K562 (cell line): ENCODE measurements around the gene GRM2.

ENCODE experiments used
- CBX8 ChIP-seq: fragments of 200-600 bp; sonication (generic); IDR thresholded peaks from 2 replicates; pipeline ENCODE4 v1.6.1; 2012; ENCODE audit warnings: borderline replicate concordance, mixed run types, low read depth, mild to moderate bottlenecking, moderate library complexity, mixed read lengths, low read length, control low read depth, inconsistent platforms; ENCODE audit not compliant: poor library complexity, severe bottlenecking; ENCODE audit errors: extremely low read depth
- CTCF ChIP-seq, 3 experiments: IDR thresholded peaks in 2 of 3; conservative IDR thresholded peaks in 1 of 3; 2 replicates each; pipeline ENCODE4 v1.5.1; 2011 to 2012; ENCODE audit warnings: low read length in 3 of 3, mild to moderate bottlenecking in 3 of 3, control low read depth in 2 of 3, improper control_type of control experiment in 1 of 3, inconsistent platforms in 1 of 3, low read depth in 1 of 3, mixed read lengths in 1 of 3, moderate library complexity in 1 of 3; ENCODE audit not compliant: insufficient read depth in 2 of 3
- ETS1 ChIP-seq: conservative IDR thresholded peaks from 2 replicates; pipeline ENCODE4 v1.6.1; 2011; ENCODE audit warnings: low read depth, mild to moderate bottlenecking, low read length; ENCODE audit not compliant: control insufficient read depth
- FOXM1 ChIP-seq, 2 experiments: fragments of 450-650 bp in 1 of 2; sonication (generic) in 1 of 2; formaldehyde crosslinking in 1 of 2; IDR thresholded peaks; 2 replicates each; pipeline versions ENCODE4 v1.6.1 to v1.9.0; 2017 to 2022; ENCODE audit warnings: low read depth in 2 of 2, mild to moderate bottlenecking in 2 of 2, missing genetic modification reagents in 1 of 2, moderate library complexity in 1 of 2
- GTF3C2 ChIP-seq: IDR thresholded peaks from 3 replicates; pipeline ENCODE4 v1.6.1; 2011; ENCODE audit warnings: borderline replicate concordance, mild to moderate bottlenecking, moderate library complexity; ENCODE audit not compliant: insufficient read length; ENCODE audit errors: extremely low read depth
- MTF1 ChIP-seq: fragments of 250-450 bp; sonication (Bioruptor Pico); IDR thresholded peaks from 2 replicates; pipeline ENCODE4 v1.9.0; 2021; ENCODE audit warnings: moderate library complexity, mild to moderate bottlenecking, inconsistent platforms, borderline replicate concordance
- NBN ChIP-seq: fragments of 450-650 bp; IDR thresholded peaks from 2 replicates; pipeline ENCODE4 v1.6.1; 2016; ENCODE audit warnings: low read depth, mild to moderate bottlenecking
- NFYB ChIP-seq: IDR thresholded peaks from 2 replicates; pipeline ENCODE4 v1.6.1; 2011; ENCODE audit warnings: mild to moderate bottlenecking, moderate library complexity; ENCODE audit not compliant: insufficient read length; ENCODE audit errors: extremely low read depth
- POLR2AphosphoS2 ChIP-seq: IDR thresholded peaks from 2 replicates; pipeline ENCODE4 v1.6.1; 2012; ENCODE audit warnings: low read length, improper control_type of control experiment
- RAD21 ChIP-seq, 2 experiments: fragments of 250-450 bp in 1 of 2; fragments of 450-650 bp in 1 of 2; sonication (Bioruptor Pico) in 1 of 2; formaldehyde crosslinking in 1 of 2; IDR thresholded peaks in 1 of 2; conservative IDR thresholded peaks in 1 of 2; 2 replicates each; pipeline versions ENCODE4 v1.4.0 to v1.8.0; 2020 to 2022; ENCODE audit warnings: mild to moderate bottlenecking in 2 of 2, moderate library complexity in 1 of 2
- SMARCC2 ChIP-seq: fragments of 450-650 bp; IDR thresholded peaks from 2 replicates; pipeline ENCODE4 v1.6.1; 2017; ENCODE audit warnings: antibody characterized with exemption, moderate library complexity, mild to moderate bottlenecking, low read depth
- SREBF1 ChIP-seq: fragments of 150-350 bp; IDR thresholded peaks from 2 replicates; pipeline ENCODE4 v1.6.1; 2014; ENCODE audit warnings: antibody characterized with exemption, low read depth, low read length, borderline replicate concordance
- USF2 ChIP-seq: sonication (generic); formaldehyde crosslinking; IDR thresholded peaks from 2 replicates; pipeline ENCODE4 v1.5.0; 2020; ENCODE audit warnings: missing genetic modification reagents
- ZBTB26 ChIP-seq: fragments of 450-650 bp; formaldehyde crosslinking; IDR thresholded peaks from 2 replicates; pipeline ENCODE4 v1.4.0; 2022; ENCODE audit warnings: missing genetic modification characterization

GRCh38 chr3:51670823-51671733, 35.8 kb upstream of the GRM2 start, which contains the start of gene TEX264:
- no peak for TF ChIP-seq CTCF (IDR thresholded peaks at IDR 0.05 in 2 of 3, conservative IDR thresholded peaks at IDR 0.05 in 1 of 3; ENCODE audit: insufficient read depth in 2 of 3, low read depth in 1 of 3, low read length in 3 of 3)
- no peak for TF ChIP-seq NFYB
- no peak for TF ChIP-seq ZBTB26 (CRISPR knock-in tag)
- TF ChIP-seq USF2: no peak
- TF ChIP-seq SMARCC2: no peak
- 0 out of 2 replicates have a peak, but pooled peaks have one; percentile 46 for TF ChIP-seq ETS1
- TF ChIP-seq GTF3C2: no peak
- no peak for TF ChIP-seq SREBF1
- TF ChIP-seq RAD21 (CRISPR knock-in tag; conservative IDR thresholded peaks at IDR 0.05 in 1 of 2, IDR thresholded peaks at IDR 0.05 in 1 of 2): no peak
- TF ChIP-seq POLR2AphosphoS2: no peak
- TF ChIP-seq CBX8: no peak
- no peak for TF ChIP-seq FOXM1 (IDR thresholded peaks at IDR 0.05; ENCODE audit: low read depth)
- 0 out of 2 replicates have a peak, but pooled peaks have one; percentile 53 for TF ChIP-seq FOXM1 (CRISPR knock-in tag; IDR thresholded peaks at IDR 0.05; ENCODE audit: low read depth)
- no peak for TF ChIP-seq NBN
- TF ChIP-seq MTF1 (CRISPR knock-in tag): no peak
